GM10248 (cell line): ENCODE measurements around the gene RAB36.

Experiments
- CTCF ChIA-PET: fragments of 300-600 bp; sonication (Branson Sonifier 250); formaldehyde crosslinking; extraction: SDS; loops from one replicate; lab custom pipeline; 2021; ENCODE audit warnings: antibody characterized with exemption; lab: Yijun Ruan, JAX
- POLR2A ChIA-PET: fragments of 350-650 bp; sonication (Branson Sonifier 250); formaldehyde crosslinking; extraction: SDS; loops from one replicate; lab custom pipeline; 2020; ENCODE audit warnings: antibody characterized with exemption; lab: Yijun Ruan, JAX
- DNase-seq: peaks from one replicate; pipeline ENCODE4 v3.0.0; 2012; ENCODE audit errors: extremely low spot score
- CTCF ChIP-seq: IDR thresholded peaks from 2 replicates; pipeline ENCODE4 v1.5.1; 2012; ENCODE audit warnings: mild to moderate bottlenecking, low read depth; ENCODE audit errors: extremely low read depth, missing control alignments, control extremely low read depth

Gene RAB36

GRCh38 chr22:23211622-23212021 lies 66.3 kb downstream of the RAB36 start:
- no peak for DNase-seq
- ChIA-PET POLR2A (no interaction called here), CTCF (interaction anchor here (0.6 kb wide), 1 partner anchor 71 kb away, joined by 3 read pairs; no protein-coding TSS in a partner anchor)
- TF ChIP-seq CTCF: no peak

GRCh38 chr22:23212061-23213021 lies 67.1 kb downstream of the RAB36 start:
- ChIA-PET CTCF (interaction anchor here (0.6 to 0.9 kb wide), 2 partner anchors 34 to 70 kb away, joined by 3 to 4 read pairs; no protein-coding TSS in a partner anchor), POLR2A (no interaction called here)
- no peak for TF ChIP-seq CTCF
- no peak for DNase-seq

- POLR2A ChIA-PET: no interaction called here
- no peak for DNase-seq
- TF ChIP-seq CTCF: no peak
- CTCF ChIA-PET: no interaction called here
Observed at GRCh38 chr22:23213022-23213555, 67.8 kb downstream of the RAB36 start.

GRCh38 chr22:23213581-23214334 lies 68.5 kb downstream of the RAB36 start:
- DNase-seq: no peak
- TF ChIP-seq CTCF: no peak
- ChIA-PET POLR2A (no interaction called here), CTCF (interaction anchor here (0.9 kb wide), 1 partner anchor 13 kb away, joined by 3 read pairs; no protein-coding TSS in a partner anchor)
